H4 (cell line): ENCODE measurements around the gene MBD3L2B. TPM values are rescaled to one million over a fixed set of nuclear protein-coding genes. Genes with fewer than 3 reads are reported as not detected.

Source experiments
- DNase-seq: peaks from one replicate; pipeline ENCODE4 v3.0.0-alpha.2; 2015; ENCODE audit warnings: low spot score
- total RNA-seq: library from RNA; depleted of rRNA; stranded (reverse); fragments of >200 nt; shearing (Covaris generic); gene quantifications from 2 replicates; pipeline ENCODE4 v1.2.3, GENCODE V29; 2014

Gene MBD3L2B
- total RNA-seq, 1 experiment from 2014 or later: not detected

GRCh38 chr19:7010722-7011593 is 10.3 kb downstream of the MBD3L2B start:
- no peak for DNase-seq

- DNase-seq: no peak
Observed at GRCh38 chr19:7007859-7008258, 13.4 kb downstream of the MBD3L2B start.

GRCh38 chr19:7006135-7006704 is 15.0 kb downstream of the MBD3L2B start:
- DNase-seq: no peak

- peak; percentile 72 for DNase-seq
Observed at GRCh38 chr19:7004313-7004931, 16.8 kb downstream of the MBD3L2B start.

DNA sequence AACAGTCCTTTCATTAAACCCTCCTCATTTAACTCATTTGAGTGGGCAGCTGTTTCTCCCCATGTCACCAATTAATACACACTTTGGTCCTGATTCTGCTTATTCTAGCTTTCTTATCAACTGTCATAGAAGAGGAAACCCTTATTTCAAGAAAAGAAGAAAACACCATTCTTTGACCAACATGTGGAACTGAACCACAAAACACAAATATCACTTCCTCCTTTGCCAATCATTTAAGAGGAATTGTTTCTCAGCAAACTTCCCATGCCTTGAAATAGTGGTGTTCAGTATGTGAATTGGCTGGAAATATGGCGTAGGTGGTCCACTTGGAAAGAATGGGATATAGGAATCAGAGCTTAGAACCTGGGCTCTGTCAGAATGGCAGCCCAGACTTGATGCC is 20.4 kb downstream of the MBD3L2B start:
- DNase-seq: no peak

DNA sequence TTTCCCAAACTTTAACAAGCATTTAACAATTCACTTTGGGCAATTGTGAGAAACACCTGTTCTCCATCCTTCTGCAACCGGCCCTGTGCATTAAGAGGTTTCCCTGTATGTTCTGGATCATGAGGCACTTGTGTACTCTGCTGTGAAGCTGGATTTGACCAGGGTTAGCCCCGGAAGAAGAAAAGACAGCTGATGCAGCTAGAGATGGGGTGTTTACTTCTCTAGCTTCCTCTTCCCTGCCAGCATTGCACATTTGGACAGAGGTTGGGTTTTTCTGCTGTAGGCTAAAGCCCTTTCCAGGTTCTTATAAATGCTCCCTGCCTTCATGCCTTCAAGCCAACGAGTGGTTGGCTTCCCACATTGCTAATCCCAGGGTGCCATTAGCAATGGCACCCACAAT is 20.9 kb downstream of the MBD3L2B start:
- no peak for DNase-seq

GRCh38 chr19:6999933-7000332 is 21.3 kb downstream of the MBD3L2B start:
- DNase-seq: no peak

- no peak for DNase-seq
Observed at GRCh38 chr19:6997679-6998445, 23.4 kb downstream of the MBD3L2B start.

- DNase-seq: no peak
Observed at GRCh38 chr19:6996810-6997209, 24.4 kb downstream of the MBD3L2B start.

DNA sequence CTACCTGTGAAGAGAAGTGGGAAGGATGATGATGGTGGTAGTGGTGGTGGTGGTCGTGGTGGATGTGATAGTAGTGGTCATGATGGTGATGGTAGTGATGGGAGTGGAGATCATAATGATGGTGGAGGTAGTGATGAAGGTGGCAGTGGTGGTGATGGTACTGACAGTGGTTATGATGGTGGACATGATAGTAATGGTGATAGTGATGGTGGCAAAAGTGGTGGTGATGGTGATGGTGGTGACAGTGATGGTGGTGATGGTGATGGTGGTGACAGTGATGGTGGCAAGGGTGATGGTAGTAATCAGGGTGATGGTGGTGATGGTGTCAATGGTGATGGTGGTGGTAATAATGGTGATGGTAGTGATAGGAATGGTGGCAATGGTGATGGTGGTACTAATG is 26.2 kb downstream of the MBD3L2B start:
- DNase-seq: no peak

GRCh38 chr19:6988257-6988656 is 33.0 kb downstream of the MBD3L2B start:
- DNase-seq: no peak

DNA sequence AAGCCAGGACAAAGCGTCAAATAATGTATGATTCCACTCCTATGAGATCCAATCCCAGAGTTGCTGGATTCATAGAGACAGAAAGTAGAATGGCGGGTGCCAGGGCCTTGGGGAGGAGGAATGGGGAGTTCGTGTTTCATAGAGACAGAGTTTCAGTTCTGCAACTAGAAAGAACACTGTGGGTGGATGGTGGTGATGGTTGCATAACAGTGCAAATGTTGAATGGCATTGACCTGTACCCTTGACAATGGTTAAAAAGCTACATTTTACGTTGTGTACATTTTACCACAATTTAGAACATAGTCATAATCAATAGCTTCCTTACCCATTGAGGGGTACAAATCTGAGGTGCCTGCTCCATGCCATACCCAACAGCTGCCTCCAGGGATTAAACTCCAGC is 33.4 kb downstream of the MBD3L2B start:
- no peak for DNase-seq

- no peak for DNase-seq
Observed at GRCh38 chr19:6983448-6983847, 37.8 kb downstream of the MBD3L2B start.

DNA sequence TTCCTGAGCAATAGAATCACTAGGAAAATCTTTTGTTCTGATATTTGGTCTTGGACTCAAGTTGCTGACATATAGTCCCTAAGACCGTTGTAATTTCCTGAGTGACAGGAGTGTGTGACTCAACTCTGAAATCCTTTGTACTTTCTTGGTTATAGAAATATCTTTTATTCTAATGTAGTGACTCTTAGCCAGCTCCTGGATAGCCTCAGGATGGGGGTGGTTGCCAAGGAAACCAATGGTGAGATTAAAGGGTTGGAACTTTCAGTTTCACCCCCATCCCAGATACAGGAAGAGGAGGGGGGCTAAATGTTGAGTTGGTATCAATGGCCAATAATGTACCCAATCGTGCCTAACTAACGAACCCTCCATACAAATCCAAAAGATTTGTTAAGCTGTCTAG is 41.8 kb downstream of the MBD3L2B start:
- DNase-seq: no peak

DNA sequence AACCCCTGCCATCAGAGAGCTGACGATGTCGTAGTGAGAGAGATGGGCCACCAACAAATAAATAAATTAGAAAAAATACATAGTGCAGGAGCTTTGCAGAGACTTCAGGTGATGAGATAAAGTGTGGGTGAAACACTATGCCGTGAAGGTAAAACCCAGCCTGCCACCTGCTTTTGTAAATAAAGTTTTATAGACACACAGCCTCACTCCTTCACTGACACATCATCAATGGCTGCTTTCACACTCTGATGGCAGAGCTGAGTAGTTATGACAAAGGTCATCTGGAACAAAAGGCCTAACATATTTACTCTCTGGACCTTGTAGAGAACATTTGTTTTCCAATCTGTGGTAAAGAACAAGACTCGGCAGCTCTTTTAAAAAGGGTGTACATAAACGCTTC is 45.0 kb downstream of the MBD3L2B start:
- no peak for DNase-seq

- peak; percentile 84 for DNase-seq
Observed at GRCh38 chr19:6971366-6971765, 49.9 kb downstream of the MBD3L2B start.

DNA sequence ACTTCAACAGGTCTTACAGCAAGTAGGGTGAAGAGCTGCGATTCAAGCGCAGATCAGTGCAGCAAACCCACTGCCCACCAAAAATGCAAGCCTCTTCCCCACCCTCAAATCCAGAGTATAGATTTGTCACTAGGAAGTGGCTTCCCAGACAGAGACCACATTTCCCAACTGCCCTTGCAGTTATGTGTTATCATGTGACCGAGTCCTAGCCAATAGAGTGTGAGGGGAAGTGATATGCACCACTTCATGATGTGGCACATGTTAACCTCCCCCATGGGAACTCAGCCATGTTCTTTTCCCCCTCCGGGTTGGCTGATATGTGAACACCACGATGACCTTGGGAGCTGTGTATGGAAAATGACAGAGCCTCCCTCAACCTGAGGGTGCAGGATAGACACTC is 50.8 kb downstream of the MBD3L2B start:
- DNase-seq: peak; percentile 72

DNA sequence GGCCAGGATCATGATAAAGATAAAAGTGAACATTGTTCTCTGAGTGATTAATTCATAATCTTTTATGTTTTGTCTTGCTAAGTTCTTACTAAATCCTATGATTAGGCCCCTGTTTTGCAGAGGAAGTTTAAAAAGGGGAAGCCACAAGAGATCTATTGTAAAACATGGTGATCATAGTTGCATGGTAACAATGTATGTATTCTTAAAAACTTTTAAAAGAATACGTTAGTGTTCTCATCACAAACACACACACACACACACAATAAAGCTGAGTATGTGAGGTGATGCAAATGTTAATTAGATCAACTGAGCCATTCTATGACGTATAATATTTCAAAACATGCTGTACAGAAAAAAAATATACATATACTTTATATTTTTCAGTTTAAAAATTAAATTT is 51.2 kb downstream of the MBD3L2B start:
- DNase-seq: no peak

GRCh38 chr19:6969490-6969889 is 51.7 kb downstream of the MBD3L2B start:
- no peak for DNase-seq
